ENCODE results near the gene PML.

PML gene

DNA sequence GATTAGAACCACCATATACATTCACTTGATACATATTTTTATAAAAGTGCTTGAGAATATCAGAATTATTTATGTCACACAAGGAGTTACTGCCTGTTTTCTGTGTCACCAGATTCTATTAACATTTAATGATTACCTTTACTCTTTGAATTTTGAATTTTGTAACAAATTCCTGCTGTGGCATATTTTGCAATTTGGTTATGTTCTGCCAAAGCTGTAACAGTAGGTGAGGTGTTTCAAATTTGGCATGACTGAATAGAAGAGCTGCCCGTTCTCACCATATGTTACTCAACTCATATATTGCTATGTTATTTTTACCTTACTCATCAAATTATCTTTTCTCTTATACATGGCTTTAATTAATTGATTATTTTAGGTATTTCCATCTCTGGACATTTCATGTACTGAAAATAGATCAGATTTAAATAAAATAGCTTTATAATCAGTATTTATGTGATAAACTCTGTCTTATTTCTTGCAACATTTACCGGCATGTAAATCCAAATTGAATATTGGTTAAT, 18.9 kb downstream of the PML start:
- peaks cover 25 to 46% of the 10 kb centered on the region in 2 donors for H3K4me1 Mint-ChIP-seq (ENCODE audit: low read depth in 2 of 2)
- no peaks in the 10 kb centered on the region for H3K27me3 Mint-ChIP-seq
- peaks cover 28% of the 10 kb centered on the region for H3K36me3 Mint-ChIP-seq (ENCODE audit: insufficient read depth)
- ATAC-seq (replicated peaks) (no peak), DNase-seq (no peak)
- no peak overlapping the region for H3K4me3 Mint-ChIP-seq
- no peak overlapping the region for H3K27ac Mint-ChIP-seq
- no peaks in the 10 kb centered on the region for H3K9me3 Mint-ChIP-seq

DNA sequence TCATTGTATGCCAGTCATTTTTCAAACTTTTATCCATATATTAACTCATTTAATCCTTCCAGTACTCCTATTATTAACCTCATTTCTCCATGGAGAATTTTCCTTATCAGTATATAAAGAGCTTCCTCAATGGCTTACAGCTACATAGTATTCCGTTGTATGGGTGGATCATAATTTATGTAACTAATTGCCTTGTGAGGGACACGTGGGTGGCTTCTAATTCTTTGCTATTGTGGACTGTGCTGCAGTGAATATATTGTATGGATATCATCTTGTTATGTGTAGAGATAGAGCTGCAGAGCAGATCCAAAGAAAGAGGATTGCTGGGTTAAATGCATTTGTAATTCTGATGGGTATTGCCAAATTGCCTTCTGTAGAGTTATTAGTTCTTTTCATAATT, 25.2 kb downstream of the PML start:
- H3K36me3 Mint-ChIP-seq (ENCODE audit: insufficient read depth), result peaks cover 35% of the 10 kb centered on the region

DNA sequence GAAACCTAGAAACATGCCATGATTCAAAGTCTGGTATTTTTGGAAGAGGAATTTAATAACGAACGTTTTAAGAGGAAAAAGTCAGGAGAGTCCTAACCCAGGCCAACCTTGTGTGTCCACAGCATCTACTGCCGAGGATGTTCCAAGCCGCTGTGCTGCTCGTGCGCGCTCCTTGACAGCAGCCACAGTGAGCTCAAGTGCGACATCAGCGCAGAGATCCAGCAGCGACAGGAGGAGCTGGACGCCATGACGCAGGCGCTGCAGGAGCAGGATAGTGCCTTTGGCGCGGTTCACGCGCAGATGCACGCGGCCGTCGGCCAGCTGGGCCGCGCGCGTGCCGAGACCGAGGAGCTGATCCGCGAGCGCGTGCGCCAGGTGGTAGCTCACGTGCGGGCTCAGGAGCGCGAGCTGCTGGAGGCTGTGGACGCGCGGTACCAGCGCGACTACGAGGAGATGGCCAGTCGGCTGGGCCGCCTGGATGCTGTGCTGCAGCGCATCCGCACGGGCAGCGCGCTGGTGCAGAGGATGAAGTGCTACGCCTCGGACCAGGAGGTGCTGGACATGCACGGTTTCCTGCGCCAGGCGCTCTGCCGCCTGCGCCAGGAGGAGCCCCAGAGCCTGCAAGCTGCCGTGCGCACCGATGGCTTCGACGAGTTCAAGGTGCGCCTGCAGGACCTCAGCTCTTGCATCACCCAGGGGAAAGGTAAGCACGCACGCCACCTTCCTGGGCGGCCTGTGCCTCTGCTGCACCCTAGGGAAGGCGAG, 28.4 kb downstream of the PML start:
- ATAC-seq (replicated peaks), result no peak
- no peak for DNase-seq
- Mint-ChIP-seq H3K4me3 (no peak overlapping the region), H3K27ac (no peak overlapping the region), H3K4me1 (ENCODE audit: low read depth in 2 of 2) (peaks cover 11 to 21% of the 10 kb centered on the region in 2 donors), H3K9me3 (no peaks in the 10 kb centered on the region), H3K27me3 (no peaks in the 10 kb centered on the region), H3K36me3 (ENCODE audit: insufficient read depth) (peaks cover 45% of the 10 kb centered on the region)

More for the DNA sequence above, 25.2 kb downstream of the PML start:
- Mint-ChIP-seq H3K9me3 (no peaks in the 10 kb centered on the region), H3K27me3 (no peaks in the 10 kb centered on the region), H3K27ac (peak overlapping the region in 1 of 2 donors; percentile 10), H3K4me1 (ENCODE audit: low read depth in 2 of 2) (peaks cover 13 to 34% of the 10 kb centered on the region in 2 donors), H3K4me3 (no peak overlapping the region)
- ATAC-seq (replicated peaks) (no peak), DNase-seq (no peak)

DNA sequence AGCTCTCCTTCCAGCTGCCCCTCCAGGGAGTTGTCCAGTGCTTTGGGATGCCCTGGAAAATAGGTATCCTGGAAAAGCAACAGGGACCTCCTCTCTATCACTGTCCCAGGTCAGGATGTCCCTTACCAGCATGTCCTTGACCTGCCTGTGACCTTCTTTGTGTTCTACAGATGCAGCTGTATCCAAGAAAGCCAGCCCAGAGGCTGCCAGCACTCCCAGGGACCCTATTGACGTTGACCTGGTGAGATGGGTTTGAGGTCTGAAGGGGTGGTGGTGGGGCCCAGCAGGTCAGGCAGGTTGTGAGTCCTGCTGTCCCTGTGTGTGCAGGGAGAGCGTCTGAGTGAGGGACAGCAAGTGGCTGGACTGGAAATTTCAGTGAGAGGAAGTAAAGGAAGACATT, 30.2 kb downstream of the PML start:
- Mint-ChIP-seq H3K27me3 (no peaks in the 10 kb centered on the region), H3K36me3 (ENCODE audit: insufficient read depth) (peaks cover 60% of the 10 kb centered on the region), H3K27ac (no peak overlapping the region), H3K4me1 (ENCODE audit: low read depth in 2 of 2) (peaks cover 10 to 14% of the 10 kb centered on the region in 2 donors), H3K4me3 (no peak overlapping the region), H3K9me3 (no peaks in the 10 kb centered on the region)
- DNase-seq, result no peak
- no peak for ATAC-seq (replicated peaks)

DNA sequence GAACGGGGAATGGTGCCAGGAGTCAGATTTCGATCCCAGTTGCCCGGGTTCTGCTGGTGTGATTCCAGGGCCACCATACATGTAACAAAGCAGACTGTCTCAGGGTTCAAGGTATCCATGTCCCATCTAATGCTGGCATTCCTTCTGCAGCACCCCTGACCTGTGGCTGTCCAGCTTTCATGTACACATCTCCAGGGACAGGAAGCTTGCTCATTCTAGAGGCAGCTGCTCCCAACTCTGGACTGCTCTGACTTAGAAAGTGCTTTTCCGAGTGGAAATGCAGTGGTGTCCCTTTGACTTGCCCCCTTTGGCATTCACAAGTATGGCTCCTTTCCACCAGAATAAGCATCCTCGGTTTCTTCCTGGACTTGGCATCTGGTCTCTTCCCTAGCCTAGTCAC, 30.9 kb downstream of the PML start:
- no peaks in the 10 kb centered on the region for H3K27me3 Mint-ChIP-seq
- DNase-seq, result no peak
- H3K27ac Mint-ChIP-seq, result no peak overlapping the region

DNA sequence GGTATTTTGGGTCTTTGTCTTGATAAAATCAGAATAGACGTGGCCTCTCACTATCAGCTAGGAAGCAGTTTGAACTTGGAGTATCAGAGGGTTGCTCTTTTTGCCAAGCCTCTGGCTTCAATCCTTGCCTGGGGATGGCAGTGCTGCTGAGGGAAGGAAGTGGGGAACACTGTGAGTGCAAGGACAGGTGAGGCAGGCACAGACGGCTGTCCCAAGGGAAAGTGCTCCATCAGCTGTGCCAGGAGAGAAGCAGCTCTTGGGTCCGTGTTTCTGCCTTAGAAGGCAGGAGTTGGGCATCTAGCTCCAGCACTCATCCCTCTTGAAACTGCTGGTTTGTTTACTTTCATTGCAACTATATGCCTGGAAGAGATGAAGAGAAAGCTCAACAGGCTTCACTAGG, 33.2 kb downstream of the PML start:
- ATAC-seq (replicated peaks) (no peak), DNase-seq (no peak)
- H3K4me1 Mint-ChIP-seq (ENCODE audit: low read depth in 2 of 2), result peaks cover 4 to 8% of the 10 kb centered on the region in 2 donors
- no peaks in the 10 kb centered on the region for H3K27me3 Mint-ChIP-seq
- H3K36me3 Mint-ChIP-seq (ENCODE audit: insufficient read depth), result peaks cover 61% of the 10 kb centered on the region
- H3K4me3 Mint-ChIP-seq, result no peak overlapping the region
- no peak overlapping the region for H3K27ac Mint-ChIP-seq
- H3K9me3 Mint-ChIP-seq, result no peaks in the 10 kb centered on the region

More for the DNA sequence above, 30.9 kb downstream of the PML start:
- Mint-ChIP-seq H3K9me3 (no peaks in the 10 kb centered on the region), H3K4me3 (no peak overlapping the region), H3K36me3 (ENCODE audit: insufficient read depth) (peaks cover 62% of the 10 kb centered on the region), H3K4me1 (ENCODE audit: low read depth in 2 of 2) (peaks cover 8 to 14% of the 10 kb centered on the region in 2 donors)
- ATAC-seq (replicated peaks), result no peak

DNA sequence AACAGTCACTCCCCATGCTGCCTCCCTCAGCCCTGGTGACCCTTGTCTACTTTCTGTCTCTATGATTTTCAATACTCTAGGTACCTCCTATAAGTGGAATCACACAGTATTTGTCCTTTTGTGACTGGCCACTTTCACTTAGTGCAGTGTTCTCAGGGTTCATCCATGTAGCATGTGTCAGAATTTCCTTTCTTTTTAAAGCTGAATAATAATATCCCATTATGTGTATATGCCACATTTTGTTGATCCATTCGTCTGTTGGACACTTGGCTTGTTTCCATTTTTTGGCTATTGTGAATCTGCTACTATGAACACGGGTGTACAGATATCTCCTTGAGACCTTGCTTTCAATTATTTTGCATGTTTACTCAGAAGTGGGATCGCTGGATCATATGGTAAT, 34.1 kb downstream of the PML start:
- Mint-ChIP-seq H3K27me3 (no peaks in the 10 kb centered on the region), H3K9me3 (no peaks in the 10 kb centered on the region), H3K4me3 (no peak overlapping the region), H3K4me1 (ENCODE audit: low read depth in 2 of 2) (peaks cover 4 to 8% of the 10 kb centered on the region in 2 donors), H3K27ac (no peak overlapping the region), H3K36me3 (ENCODE audit: insufficient read depth) (peaks cover 51% of the 10 kb centered on the region)
- DNase-seq (no peak), ATAC-seq (replicated peaks) (no peak)

DNA sequence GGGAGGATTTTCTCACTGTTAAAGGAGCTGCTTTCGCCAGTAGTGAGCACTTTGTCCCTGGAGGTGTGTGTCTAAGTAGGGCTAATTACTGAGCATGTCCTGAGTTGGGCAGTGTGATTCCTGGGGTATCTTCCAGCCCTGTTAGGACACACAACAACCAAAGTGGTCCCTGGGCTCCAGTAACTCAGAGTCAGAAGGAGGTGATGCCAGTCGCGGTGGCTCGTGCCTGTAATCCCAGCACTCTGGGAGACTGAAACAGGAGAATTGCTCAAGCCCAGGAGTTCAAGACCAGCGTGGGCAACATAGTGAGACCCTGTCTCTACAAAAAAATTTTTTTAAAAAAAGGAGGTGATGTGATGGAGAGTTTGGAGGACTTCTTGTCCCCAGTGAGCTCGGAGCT, 37.5 kb downstream of the PML start:
- DNase-seq (no peak), ATAC-seq (replicated peaks) (no peak)
- Mint-ChIP-seq H3K27me3 (no peaks in the 10 kb centered on the region), H3K4me1 (ENCODE audit: low read depth in 2 of 2) (no peaks in the 10 kb centered on the region), H3K4me3 (no peak overlapping the region), H3K36me3 (ENCODE audit: insufficient read depth) (peaks cover 51% of the 10 kb centered on the region), H3K27ac (peak overlapping the region in 1 of 2 donors; percentile 79), H3K9me3 (no peaks in the 10 kb centered on the region)

DNA sequence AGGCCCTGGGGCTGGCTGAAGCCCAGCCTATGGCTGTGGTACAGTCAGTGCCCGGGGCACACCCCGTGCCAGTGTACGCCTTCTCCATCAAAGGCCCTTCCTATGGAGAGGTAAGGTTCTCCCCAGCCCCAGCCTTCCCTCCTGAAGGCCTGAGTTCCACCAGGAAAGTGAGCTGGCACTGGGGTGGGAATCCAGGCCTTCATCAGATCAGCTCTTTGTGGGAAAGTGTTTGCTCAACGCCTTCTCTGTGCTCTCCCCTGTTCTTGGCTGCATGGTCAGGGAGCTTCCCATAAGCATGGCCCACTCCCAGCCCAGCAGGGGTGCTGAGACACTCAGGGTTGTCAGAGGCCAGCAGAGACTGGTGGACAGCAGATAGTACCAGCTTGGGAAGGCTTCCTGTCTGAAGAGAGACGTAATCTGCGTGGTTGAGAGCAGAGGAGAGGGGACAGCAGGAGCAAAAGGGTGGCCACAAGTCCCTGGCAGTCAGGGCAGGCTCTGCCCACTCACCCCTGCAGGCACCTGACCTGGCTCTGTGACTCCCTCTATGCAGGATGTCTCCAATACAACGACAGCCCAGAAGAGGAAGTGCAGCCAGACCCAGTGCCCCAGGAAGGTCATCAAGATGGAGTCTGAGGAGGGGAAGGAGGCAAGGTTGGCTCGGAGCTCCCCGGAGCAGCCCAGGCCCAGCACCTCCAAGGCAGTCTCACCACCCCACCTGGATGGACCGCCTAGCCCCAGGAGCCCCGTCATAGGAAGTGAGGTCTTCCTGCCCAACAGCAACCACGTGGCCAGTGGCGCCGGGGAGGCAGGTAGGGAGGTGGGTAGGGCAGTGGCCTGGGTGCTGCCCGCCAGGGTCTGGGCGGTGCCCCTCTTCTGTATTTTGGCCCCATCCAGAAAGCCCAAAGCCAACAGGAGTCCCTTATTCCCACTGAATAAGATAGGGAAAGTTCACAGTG, 38.4 kb downstream of the PML start:
- peaks cover 0 to 2% of the 10 kb centered on the region in 2 donors for H3K4me1 Mint-ChIP-seq (ENCODE audit: low read depth in 2 of 2)

DNA sequence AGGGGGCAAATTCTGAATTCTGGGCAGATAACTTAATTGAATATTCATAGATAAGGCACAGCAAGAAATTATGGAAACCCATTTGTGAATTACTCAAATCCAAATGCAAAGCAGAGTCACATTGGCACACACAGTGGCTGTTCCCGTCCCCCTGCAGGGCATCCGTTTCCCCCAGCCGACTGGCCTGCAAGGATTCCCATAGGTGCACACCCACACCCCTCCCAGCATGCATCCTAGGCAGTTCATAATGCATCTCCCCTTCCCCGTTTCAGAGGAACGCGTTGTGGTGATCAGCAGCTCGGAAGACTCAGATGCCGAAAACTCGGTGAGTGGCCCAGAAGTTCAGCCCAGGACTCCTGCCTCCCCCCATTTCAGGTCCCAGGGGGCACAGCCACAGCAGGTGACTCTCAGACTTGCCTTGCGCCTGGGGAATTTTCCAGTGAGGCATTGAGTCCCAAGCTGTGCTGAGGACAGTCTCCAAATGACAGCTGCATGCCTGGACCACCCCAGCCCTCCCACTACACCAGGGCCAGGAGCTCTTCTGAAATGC, 39.8 kb downstream of the PML start:
- H3K4me1 Mint-ChIP-seq (ENCODE audit: low read depth in 2 of 2), result peaks cover 0 to 5% of the 10 kb centered on the region in 2 donors
- H3K27me3 Mint-ChIP-seq, result no peaks in the 10 kb centered on the region
- H3K36me3 Mint-ChIP-seq (ENCODE audit: insufficient read depth), result peaks cover 34% of the 10 kb centered on the region
- H3K27ac Mint-ChIP-seq, result peak overlapping the region; percentile 23 to 79
- DNase-seq (no peak), ATAC-seq (replicated peaks) (no peak)
- H3K4me3 Mint-ChIP-seq, result no peak overlapping the region
- H3K9me3 Mint-ChIP-seq, result no peaks in the 10 kb centered on the region

More for the DNA sequence above, 38.4 kb downstream of the PML start:
- Mint-ChIP-seq H3K4me3 (no peak overlapping the region), H3K27ac (peak overlapping the region; percentile 38 to 79), H3K36me3 (ENCODE audit: insufficient read depth) (peaks cover 46% of the 10 kb centered on the region), H3K9me3 (no peaks in the 10 kb centered on the region), H3K27me3 (no peaks in the 10 kb centered on the region)
- DNase-seq (no peak), ATAC-seq (replicated peaks) (no peak)

DNA sequence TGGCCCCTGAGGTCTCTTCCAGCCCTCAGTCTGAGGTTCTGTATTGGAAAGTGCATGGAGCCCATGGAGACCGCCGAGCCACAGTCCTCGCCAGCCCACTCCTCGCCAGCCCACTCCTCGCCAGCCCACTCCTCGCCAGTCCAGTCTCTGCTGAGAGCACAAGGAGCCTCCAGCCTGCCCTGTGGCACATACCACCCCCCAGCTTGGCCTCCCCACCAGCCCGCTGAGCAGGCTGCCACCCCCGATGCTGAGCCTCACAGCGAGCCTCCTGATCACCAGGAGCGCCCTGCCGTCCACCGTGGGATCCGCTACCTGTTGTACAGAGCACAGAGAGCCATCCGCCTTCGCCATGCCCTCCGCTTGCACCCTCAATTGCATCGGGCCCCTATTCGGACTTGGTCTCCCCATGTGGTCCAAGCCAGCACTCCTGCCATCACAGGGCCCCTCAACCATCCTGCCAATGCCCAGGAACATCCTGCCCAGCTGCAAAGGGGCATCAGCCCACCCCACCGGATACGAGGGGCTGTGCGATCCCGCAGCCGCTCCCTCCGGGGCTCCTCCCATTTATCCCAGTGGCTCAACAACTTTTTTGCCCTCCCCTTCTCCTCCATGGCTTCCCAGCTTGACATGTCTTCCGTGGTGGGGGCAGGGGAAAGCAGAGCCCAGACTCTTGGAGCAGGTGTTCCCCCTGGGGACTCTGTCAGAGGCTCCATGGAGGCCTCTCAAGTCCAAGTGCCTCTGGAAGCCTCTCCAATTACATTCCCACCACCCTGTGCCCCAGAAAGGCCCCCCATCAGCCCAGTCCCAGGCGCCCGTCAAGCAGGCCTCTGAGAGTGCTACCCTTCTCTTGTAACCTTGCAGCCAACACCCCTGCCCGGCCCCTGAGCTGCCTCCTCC, 40.9 kb downstream of the PML start:
- H3K36me3 Mint-ChIP-seq (ENCODE audit: insufficient read depth), result peaks cover 31% of the 10 kb centered on the region
- no peak for ATAC-seq (replicated peaks)
- no peak for DNase-seq
- H3K27ac Mint-ChIP-seq, result peak overlapping the region; percentile 64 to 79
- H3K27me3 Mint-ChIP-seq, result no peaks in the 10 kb centered on the region
- H3K4me3 Mint-ChIP-seq, result no peak overlapping the region
- peaks cover 0 to 5% of the 10 kb centered on the region in 2 donors for H3K4me1 Mint-ChIP-seq (ENCODE audit: low read depth in 2 of 2)
- no peaks in the 10 kb centered on the region for H3K9me3 Mint-ChIP-seq

DNA sequence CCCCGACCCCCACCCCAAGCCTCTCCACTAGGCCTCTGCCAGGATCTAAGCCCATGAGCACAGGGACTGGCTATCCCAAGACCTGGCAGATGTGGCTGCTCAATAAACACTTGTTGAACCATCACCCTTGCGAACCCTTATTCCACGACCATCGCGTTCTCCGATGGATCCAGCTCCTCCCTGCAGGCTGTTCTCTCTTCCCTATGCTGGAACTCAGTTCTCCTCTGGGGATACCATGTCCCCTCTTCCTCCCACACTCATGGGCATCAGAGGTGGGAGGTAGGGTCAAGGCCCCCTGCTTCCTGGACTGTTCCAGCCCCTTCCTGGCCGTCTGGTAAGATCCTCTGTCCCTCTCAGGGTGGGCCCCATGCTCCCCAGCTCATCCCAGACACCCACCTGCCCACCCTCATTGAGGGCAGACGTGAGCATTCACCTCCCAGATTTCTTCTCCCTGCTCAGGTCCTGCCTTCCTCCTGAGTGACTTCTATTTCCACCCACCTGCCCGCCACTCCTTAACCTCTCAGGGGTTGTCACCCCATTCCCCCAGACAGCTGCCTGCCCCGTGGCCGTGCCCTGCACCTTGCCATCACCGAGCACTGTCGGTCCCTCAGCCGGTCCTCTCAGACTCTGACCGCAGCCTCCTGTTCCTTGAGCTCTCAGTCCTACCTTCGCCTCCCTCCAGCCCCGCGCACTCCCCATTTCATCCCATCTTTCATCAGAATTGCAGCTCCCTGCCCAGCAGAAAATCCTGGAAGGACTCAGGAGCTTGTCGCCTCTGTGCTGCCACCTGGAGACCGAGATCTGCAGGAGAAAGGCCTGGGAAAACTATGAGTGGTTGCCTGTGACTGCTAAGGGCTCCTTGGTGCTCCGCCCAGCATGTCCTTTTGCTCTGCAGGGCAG, 42.0 kb downstream of the PML start:
- peaks cover 0 to 5% of the 10 kb centered on the region in 2 donors for H3K4me1 Mint-ChIP-seq (ENCODE audit: low read depth in 2 of 2)
- H3K27me3 Mint-ChIP-seq, result no peaks in the 10 kb centered on the region

More for the DNA sequence above, 42.0 kb downstream of the PML start:
- Mint-ChIP-seq H3K4me3 (no peak overlapping the region), H3K36me3 (ENCODE audit: insufficient read depth) (peaks cover 29% of the 10 kb centered on the region), H3K9me3 (no peaks in the 10 kb centered on the region), H3K27ac (peak overlapping the region in 1 of 2 donors; percentile 5)
- no peak for DNase-seq
- ATAC-seq (replicated peaks), result no peak
